GM06990 (cell line): ENCODE data around the gene CPNE5.

ENCODE experiments used
- DNase-seq: peaks from one replicate; pipeline ENCODE4 v3.0.0-alpha.2; 2011; ENCODE audit not compliant: insufficient read length; ENCODE audit errors: extremely low read depth
- H3K27me3 ChIP-seq: replicated peaks from 2 replicates; pipeline ENCODE4 v1.6.0; 2011; ENCODE audit warnings: low read length; ENCODE audit not compliant: control insufficient read depth, insufficient read depth
- H3K36me3 ChIP-seq: 2 replicates; pipeline ENCODE4 v1.5.1; 2011; ENCODE audit warnings: low read length; ENCODE audit not compliant: control insufficient read depth, insufficient read depth
- H3K4me3 ChIP-seq: replicated peaks from 2 replicates; pipeline ENCODE4 v1.5.1; 2011; ENCODE audit warnings: low read depth, mild to moderate bottlenecking, control low read depth, low read length
- TF ChIP-seq, protein P1 (sequence below): IDR thresholded peaks from 2 replicates; pipeline ENCODE4 v1.5.1; 2011; ENCODE audit warnings: low read length, control low read depth, mild to moderate bottlenecking, inconsistent platforms; ENCODE audit not compliant: insufficient read depth, poor library complexity, severe bottlenecking

CPNE5 gene

DNA sequence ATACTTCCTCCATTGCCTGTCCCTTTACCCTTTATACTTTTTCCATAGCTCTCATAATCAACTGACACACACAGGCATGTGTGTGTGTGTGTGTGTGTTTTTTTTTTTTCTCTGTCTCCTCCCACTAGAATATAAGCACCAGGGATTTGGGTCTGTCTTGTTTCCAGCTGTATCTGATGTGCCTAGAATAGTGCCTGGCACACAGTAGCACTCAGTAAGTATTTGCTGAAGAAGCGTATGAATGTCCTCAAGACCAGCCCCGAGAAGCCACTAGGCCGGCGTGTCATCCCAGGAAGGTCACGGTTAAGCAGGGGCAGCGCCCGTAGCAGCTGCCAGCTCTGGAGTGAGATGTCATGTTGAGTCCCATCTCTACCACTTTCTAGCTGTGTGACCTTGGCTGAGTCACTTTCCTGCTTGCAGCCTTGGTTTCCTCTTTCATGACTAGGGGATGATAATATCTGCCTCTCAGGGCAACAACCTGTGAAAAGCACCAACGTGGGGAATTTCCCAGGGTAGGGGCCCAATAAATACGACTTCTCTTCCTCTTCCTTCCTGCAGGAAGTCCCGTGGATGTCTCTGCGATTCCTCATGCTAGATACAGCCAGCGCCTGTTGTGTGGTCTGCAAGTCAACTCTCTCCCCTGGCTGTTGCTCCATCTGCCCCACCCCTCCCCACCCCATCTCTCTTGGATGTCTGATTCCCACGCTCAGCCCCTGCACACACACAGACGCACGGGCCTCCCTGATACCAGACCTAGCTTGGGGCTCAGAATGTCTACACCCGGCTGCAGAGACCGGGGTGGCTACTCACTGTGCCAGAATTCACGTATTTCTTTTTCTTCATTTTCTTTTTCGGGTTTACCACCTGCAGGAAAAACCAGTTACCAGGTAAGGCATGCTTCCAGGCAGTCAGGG, 83.6 kb downstream of the CPNE5 start:
- peak; percentile 77 for DNase-seq
- Histone ChIP-seq H3K4me3 (peak overlapping the region; percentile 78), H3K27me3 (no peaks in the 10 kb centered on the region), H3K36me3 (peaks cover 17% of the 10 kb centered on the region)
- TF ChIP-seq, protein P1, sequence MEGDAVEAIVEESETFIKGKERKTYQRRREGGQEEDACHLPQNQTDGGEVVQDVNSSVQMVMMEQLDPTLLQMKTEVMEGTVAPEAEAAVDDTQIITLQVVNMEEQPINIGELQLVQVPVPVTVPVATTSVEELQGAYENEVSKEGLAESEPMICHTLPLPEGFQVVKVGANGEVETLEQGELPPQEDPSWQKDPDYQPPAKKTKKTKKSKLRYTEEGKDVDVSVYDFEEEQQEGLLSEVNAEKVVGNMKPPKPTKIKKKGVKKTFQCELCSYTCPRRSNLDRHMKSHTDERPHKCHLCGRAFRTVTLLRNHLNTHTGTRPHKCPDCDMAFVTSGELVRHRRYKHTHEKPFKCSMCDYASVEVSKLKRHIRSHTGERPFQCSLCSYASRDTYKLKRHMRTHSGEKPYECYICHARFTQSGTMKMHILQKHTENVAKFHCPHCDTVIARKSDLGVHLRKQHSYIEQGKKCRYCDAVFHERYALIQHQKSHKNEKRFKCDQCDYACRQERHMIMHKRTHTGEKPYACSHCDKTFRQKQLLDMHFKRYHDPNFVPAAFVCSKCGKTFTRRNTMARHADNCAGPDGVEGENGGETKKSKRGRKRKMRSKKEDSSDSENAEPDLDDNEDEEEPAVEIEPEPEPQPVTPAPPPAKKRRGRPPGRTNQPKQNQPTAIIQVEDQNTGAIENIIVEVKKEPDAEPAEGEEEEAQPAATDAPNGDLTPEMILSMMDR = no peak

DNA sequence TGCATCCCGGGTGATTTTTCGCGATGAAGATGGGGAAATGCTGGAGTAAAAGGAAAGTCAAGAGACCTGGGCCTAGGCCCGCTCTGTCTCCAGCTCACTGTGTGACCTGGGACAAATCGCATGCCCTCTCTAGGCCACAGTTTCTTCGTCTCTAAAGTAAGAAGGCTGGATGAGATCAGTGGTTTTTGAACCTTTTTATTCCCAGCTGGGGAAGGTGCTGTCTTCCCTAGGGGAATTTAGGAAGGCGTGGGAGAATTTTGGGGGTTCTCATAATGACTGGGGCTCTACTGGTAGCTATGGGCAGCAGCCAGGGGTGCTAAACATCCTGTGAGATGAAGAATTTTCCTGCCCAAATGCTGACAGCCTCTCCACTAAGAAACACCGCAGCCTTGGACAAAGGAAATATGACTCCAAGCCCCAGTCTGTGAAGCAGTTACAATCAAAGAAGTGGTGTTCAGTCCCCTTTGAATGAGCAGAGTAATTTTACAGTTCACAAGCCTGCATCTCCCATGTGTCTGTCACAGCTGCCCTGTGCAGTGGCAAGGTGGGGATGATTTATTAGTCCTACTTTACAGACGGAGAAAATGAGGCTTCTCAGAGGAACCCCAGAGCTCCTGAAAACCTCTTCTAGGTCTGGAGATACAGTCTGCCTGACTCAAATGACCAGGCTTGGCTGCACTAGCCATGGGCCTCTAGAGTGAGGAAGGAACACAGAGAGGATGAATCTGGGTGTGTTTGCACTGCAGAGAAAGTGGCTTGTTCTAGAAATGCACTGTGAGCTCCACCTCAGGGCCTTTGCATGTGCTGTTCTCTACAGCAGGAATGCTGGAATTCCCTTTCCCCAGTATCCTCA, 84.4 kb downstream of the CPNE5 start:
- TF ChIP-seq, protein P1 = no peak
- peak overlapping the region; percentile 78 for H3K4me3 ChIP-seq
- DNase-seq = no peak
- H3K27me3 ChIP-seq = no peaks in the 10 kb centered on the region
- H3K36me3 ChIP-seq = peaks cover 26% of the 10 kb centered on the region

DNA sequence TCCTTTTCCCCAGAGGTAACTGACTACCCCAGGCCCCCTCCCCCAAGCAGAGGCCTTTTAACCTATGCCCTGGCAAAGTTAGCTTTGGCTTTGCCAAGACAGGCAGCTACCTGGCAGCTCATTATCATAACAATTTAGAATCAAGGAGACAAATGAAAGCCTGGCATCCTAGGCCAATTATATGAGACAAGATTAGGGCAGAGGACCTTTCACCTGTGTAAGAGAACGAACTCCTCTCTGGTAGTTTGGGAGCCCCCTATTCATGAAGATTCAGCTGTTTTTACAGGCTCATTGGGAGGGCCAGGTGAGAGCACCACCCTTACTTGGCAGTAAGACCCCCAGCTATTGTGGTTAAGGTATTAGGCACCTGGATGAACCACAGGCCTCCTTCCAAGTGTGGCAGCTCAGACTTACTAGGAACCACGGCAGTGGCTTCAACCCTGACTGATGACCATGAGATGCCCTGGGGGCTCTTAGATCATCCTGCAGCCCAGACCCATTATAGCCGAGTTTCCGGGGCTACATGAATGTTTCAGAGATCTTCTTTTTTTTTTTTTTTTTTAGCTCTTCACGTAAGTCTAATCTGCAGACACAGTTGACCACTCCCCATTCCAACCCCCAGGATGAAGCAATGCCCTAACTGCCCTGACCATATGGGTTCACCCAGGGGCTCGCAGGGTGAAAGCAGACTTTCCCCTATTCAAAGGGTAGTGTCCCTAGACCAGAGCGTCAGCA, 85.4 kb downstream of the CPNE5 start:
- no peak for DNase-seq
- TF ChIP-seq, protein P1 = no peak
- Histone ChIP-seq H3K36me3 (peaks cover 27% of the 10 kb centered on the region), H3K4me3 (peak overlapping the region; percentile 78), H3K27me3 (no peaks in the 10 kb centered on the region)

- Histone ChIP-seq H3K4me3 (peak overlapping the region; percentile 78), H3K36me3 (peaks cover 31% of the 10 kb centered on the region), H3K27me3 (no peaks in the 10 kb centered on the region)
- DNase-seq = peak; percentile 65
- TF ChIP-seq, protein P1 = no peak
These were observed 86.2 kb downstream of the CPNE5 start for GRCh38 chr6:36752886-36753506.
